Fibroblast of skin of right biceps (primary cell): Measurements from ENCODE around the gene TEKT1.
"Not testable (repeated sequence)": the region's sequence is repeated elsewhere in the genome, so short reads cannot be mapped to it uniquely, and the experiment has no call there.

Source experiments
- DNase-seq: peaks from one replicate; pipeline ENCODE4 v3.0.0-alpha.2; 2013

The TEKT1 gene

DNA sequence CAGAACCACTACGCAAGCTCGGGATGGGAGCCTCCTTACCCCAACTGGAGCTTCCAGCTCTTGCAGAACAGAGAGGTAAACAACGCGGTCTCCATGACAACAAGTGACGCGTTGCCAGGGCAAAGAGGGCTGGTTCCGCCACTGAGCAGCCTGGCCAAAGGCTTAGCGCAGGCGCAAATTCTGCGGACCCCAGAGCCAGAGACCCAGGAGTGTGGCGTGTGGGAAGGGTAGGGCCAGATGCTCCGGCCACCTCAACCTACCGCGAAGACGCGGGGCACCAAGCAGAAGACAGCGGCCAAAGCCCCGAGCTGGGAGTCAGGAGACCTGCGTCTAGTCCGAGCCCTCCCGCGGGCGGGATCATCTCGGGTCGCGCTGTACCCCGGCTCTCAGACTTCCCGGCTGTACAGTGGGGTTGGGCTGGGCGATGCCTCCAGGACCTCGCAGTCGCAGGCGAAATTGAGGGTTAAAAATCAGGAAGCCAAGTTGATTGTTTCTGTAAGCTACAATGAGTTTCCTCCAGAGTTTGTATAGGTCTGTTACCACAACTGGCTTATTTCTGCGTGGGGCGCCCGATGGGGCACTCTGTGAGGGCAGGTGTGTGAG lies at the start of gene TEKT1:
TEKT1 (minus strand) TSS at position 69 of the 603 bp plus-strand sequence. CDS start 1,353 bp downstream, outside the sequence.
- peak; percentile 39 for DNase-seq

DNA sequence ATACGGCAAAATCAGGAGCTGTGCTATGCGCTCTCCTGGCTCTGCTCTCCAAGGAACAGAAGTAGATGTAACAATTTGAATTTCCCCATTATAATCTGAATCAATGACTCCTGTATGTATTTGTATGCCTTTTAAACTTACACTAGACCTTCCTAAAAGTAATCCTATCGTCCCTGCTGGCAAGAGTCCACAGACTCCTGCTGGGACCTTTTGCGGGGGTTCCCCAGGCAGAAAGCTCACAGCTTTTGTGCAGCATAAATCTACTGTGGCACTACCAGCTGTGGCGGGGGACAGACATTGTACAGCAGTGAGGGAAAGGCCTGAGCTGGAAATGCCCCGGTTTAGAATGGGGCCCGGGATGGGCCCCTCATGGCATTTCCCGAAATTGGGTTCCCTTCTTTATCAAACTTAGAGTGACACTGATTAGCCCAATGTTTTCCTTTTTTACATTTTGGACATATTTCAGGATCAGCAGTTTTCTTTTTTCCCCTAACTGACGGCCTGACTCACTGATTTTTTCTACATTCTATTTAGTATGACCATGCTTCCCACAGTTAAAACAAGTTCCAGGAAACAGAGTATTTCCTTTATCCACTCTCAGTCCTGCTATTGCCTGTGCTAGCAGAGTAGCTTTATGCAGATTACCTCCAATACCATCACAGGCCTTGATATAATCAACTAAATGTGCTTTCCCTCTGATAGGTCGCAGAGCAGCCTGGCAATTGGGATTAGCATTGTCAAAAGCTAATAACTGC lies 47.9 kb upstream of the TEKT1 start:
- DNase-seq = not testable (repeated sequence)

DNA sequence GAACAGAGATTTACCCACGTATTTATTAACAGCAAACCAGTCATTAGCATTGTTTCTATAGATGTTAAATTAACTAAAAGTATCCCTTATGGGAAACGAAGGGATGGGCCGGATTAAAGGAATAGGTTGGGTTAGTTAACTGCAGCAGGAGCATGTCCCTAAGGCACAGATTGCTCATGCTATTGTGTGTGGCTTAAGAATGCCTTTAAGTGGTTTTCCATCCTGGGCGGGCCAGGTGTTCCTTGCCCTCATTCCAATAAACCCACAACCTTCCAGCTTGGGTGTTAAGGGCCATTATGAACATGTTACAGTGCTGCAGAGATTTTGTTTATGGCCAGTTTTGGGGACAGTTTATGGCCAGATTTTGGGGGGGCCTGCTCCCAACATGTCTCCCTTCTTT lies 43.7 kb upstream of the TEKT1 start:
- DNase-seq = not testable (repeated sequence)

DNA sequence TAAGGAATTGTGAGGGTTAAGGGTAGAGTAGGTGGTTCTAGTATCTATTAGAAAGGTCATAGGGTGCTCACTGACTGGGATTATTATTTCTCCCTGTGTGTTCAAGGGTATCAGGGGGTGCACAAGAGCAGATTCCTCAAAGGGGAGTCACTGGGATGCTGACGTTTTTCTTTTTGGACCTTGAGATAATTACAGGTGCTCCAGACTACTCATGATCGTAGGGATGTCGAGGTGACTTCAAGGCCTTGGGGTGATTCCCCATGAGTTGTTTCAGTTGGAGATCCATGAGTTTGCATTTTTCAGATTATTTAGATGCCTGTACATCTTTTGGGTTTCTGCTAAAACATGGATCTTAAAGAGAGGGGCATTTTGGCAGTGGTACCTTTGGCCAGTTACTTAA lies 41.4 kb upstream of the TEKT1 start:
- no peak for DNase-seq

DNA sequence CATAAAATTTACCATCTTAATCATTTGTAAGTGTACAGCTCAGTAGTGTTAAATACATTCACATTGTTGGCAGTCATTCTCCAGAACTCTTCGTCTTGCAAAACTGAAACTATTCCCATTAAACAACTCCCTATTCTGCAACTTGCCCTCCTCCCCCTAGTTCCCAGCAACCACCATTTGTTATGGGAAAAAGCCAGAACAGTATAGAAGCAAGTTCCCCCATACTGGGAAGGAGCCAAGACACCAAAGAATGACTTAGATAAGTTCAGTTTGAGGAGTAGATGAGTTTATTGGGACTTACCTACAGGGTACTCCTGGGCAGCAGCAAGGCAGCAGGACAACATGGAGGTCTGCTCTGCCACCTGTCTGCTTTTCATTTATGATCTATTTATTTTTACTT lies 39.3 kb upstream of the TEKT1 start:
- DNase-seq = no peak

DNA sequence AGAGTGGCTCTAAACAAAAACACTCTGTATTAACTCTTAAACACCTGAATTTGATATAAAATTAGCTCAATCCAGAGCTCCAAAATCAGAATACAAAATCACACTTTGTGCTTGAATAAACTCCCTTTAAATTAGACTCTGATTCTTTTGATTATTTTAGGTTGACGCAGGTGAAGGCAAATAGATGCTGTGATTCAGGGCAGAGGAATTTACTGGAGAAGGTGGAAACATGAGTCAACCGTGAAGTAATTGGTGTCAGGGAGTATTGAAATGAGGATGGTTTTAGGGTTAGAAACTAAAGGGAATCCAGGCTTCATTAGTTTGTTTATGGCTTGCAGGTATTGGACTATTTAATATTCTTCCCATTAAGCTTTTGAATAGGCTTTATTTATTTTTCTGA lies 37.1 kb upstream of the TEKT1 start:
- DNase-seq = no peak

DNA sequence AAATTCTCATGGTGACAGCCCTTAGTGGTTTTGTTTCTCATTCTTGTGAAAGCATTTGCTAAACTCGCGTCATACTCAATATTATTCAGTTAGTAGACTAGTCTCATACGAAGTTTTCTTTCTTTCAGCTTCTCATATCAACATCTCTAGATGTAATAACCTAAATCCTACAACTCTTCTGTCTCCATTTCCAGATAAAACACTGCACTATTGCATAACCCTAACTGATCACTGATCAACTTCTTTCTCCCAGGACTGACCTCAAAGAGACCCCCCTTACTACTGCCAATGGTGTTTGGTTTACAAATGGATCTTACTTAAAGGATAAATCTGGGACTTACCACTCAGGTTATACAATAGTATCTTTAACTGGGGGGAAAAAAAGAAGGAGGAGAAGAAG lies 36.3 kb upstream of the TEKT1 start:
- DNase-seq = no peak

DNA sequence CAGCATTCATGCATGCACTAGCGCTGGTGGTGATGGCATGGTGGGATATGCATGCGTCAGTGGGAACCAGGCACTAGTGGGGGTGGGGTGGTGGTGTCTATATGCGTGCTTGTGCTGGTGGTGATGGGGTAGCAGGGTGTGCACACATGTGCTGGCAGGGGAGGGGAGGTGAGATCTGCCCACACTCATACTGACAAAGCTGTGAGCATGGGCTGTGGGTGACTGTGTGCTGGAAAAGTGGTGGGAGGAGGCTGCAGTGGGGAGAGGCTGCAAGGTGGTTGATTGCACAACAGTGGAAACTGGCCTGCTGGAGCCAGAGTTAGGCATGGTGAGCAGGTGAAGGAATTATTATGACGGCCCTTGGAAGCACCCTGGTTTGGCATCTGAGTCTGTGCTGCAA lies 31.3 kb upstream of the TEKT1 start:
- DNase-seq = no peak

DNA sequence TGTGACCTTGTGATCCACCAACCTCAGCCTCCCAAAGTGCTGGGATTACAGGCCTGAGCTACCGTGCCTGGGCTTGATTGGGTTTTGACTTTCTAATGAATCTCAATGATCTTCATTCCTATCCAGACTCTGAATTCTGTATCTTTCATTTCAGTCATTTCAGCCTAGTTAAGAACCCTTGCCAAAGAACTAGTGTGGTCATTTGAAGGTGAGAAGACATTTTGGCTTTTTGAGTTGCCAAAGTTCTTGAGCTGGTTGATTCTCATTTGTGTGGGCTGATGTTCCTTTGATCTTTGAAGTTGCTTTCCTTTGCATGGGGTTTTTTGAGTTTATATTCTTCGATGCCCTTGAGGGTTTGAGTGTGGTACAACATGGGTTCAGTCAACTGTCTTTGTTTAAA lies 30.6 kb upstream of the TEKT1 start:
- no peak for DNase-seq

DNA sequence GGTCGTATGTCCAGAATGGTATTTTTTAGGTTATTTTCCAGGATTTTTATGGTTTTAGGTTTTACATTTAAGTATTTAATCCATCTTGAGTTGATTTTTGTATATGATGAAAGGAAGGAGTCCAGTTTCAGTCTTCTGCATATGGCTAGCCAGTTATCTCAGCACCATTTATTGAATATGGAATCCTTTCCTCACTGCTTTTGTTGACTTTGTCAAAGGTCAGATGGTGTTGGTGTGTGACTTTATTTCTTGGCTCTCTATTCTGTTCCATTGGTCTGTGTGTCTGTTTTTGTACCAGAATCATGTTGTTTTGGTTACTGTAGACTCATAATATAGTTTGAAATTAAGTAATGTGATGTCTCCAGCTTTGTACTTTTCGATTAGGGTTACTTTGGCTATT lies 26.4 kb upstream of the TEKT1 start:
- no peak for DNase-seq

DNA sequence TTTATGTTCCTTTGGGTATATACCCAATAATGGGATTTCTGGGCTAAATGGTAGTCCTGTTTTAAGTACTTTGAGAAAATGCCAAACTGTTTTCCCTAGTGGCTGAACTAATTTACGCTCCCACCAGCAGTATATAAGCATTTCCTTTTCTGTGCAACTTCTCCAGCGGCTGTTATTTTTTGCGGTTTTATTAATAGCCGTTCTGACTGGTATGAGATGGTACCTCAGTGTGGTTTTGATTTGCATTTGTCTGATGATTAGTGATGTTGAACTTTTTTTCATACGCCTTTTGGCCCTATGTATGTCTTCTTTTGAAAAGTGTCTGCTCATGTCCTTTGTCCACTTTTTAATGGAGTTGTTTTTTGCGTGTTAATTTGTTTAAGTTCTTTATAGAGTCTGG lies 25.8 kb upstream of the TEKT1 start:
- DNase-seq = no peak

DNA sequence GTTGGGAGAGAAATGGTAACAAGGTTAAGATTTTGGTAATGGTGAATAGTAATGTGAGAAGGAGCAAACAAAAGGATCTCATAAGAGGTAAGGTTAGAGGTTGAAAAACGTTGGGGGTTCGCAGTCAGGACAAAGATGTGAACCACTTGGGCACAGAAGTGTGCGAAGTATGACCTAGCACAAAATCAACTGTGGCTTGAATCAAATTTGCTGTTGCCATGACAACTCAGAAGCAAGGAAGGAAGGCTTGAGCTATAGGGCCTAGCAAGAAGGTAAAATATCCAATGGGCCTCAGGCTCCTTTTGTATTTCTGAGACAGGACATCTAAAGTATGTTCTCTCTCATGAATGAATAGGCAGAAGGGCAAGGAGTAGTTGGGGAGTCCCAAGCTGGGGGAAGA lies 24.5 kb upstream of the TEKT1 start:
- no peak for DNase-seq

DNA sequence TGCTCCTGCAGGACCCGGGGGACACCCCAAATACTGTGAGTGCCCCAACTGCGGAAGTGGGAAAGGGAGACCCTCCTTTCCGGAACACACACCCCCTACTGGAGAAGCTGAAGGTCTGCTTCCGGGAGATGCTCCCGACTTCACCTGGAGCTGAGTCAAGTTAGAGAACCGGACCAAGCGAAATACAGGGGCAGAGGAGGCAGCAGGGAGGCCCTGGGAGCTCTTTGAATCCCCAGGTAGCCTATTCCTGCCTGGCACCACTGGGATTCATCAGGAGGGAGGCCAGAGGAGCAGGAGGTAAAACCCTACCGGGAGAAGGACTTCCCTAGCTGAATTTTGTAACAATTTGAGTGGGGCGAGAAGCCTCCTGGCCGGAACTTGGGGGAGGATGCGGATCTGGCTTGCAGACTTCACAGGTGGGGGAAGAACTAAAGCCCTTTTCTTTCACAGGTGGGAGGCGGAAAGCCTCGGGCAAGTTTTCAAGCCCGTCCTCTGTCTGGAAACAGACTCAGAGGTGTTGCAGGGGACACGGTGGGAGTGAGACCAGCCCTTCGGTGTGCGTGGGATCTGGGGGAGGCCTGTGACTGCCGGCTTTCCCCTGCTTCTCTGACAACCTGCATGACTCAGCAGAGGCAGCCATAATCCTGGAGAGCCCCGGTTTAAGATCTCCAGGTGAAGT lies 22.4 kb upstream of the TEKT1 start:
- DNase-seq = no peak

DNA sequence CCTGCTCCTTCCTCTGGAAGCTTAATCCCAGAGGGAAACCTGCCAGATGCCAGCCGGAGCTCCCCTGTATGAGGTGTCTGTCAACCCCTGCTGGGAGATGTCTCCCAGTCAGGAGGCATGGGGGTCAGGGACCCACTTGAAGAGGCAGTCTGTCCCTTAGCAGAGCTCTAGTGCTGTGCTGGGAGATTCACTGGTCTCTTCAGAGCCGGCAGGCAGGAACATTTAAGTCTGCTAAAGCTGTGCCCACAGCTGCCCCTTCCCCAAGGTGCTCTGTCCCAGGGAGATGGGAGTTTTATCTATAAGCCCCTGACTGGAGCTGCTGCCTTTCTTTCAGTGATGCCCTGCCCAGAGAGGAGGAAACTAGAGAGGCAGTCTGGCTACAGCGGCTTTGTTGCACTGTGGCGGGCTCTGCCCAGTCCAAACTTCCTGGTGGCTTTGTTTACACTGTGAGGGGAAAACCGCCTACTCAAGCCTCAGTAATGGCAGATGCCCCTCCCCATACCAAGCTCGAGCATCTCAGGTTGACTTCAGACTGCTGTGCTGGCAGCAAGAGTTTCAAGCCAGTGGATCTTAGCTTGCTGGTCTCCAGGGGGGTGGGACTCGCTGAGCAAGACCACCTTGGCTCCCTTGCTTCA lies 17.1 kb upstream of the TEKT1 start:
- DNase-seq = not testable (repeated sequence)

DNA sequence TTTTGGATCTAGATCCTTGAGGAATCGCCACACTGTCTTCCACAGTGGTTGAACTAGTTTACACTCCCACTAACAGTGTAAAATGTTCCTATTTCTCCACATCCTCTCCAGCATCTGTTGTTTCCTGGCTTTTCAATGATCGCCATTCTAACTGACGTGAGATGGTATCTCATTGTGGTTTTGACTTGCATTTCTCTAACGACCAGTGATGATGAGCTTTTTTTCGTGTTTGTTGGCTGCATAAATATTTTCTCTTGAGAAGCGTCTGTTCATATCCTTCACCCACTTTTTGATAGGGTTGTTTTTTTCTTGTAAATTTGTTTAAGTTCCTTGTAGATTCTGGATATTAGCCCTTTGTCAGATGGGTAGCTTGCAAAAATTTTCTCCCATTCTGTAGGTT lies 14.6 kb upstream of the TEKT1 start:
- not testable (repeated sequence) for DNase-seq

DNA sequence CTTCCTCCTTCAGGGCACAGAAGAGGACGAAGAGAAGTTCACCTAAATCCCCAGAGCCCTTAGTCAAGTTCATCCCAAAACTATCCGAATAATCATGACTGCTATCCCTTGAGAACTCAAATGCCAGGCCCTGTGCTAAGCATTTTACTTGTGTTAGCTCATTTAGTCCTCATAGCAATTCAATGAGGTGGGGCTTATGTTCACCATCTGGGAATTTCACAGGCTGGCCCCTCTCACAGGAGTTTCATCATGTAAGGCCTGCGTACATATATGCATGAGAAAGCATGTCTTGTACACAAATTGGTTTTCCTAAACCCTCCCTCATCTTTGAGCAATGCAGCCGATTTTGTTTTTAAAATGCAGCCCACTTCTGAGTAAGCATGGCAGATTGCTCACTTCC lies 12.9 kb upstream of the TEKT1 start:
- DNase-seq = peak; percentile 49

DNA sequence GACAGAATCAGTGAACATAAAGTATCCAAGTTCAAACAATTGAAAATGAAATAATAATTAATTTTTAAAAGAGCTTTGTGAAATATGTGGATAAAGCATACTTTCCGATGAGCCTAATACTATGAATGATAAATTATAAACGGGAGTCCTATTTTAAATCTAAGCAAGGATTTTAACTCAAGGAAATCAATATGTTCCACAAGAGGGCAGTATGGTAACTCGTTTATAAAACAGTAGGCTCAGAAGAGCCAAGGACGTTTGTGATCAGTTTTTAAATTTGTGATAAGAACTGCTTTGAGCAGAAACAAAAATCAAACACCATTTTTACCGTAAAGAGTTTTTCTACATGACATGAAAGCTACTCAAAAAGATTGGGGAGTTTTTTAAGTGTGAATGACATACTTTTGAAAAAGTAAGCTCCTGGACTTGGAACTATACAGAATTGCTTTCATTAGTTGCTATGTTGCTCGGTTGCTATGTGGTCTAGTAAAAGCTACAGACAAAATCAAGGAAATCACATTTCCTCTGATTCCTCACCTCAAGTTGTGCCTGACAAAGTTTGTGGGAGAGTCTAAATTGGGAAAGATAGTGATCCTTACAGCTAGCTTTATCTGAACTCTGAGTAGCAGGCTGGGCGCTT lies 11.8 kb upstream of the TEKT1 start:
- DNase-seq = peak; percentile 39

DNA sequence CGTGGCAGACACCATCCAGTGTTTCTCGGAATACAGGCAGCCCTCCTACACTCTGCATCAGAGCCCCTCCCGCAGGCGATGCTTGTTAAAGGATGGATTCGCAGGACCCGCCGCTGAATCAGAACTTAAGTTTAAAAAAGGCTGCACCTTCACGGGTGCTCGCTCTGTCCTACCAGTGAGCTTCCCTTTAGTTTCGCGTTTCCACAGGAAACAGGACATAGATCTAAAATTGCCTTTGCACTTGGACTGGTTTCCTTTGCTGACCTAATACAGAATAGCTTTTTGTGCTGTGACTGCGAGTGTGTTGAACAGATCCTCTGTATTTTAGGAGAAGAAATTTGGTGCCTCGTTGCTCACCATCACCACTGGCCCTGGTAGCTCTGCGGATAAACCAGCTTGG lies 10.2 kb upstream of the TEKT1 start:
- not testable (repeated sequence) for DNase-seq

DNA sequence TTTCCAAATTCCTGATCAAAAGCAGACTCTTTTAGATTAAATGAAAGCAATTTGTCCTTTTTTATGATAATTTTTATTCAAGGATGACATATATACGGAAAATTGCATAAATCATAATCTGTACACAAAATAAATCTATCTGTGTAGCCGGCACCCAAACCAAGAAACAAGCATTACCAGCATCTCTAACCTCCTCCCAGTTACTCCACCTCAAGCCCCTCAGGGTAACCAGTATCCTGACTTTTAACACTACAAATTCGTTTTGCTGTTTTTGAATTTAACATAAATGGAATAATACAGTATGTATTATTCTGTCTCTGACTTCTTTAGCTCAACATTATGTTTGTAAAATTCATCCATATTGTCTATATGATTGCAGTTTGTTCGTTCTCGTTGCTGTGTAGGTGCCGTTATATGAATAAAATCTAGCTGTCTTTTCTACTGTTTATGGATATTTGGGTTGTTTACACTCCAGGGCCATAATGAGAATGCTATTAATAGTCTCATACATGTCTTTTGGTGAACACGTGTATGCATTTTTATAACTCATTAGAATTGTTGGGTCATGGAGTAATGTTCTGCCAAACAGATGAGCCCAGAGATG lies 1.0 kb downstream of the TEKT1 start:
- no peak for DNase-seq

DNA sequence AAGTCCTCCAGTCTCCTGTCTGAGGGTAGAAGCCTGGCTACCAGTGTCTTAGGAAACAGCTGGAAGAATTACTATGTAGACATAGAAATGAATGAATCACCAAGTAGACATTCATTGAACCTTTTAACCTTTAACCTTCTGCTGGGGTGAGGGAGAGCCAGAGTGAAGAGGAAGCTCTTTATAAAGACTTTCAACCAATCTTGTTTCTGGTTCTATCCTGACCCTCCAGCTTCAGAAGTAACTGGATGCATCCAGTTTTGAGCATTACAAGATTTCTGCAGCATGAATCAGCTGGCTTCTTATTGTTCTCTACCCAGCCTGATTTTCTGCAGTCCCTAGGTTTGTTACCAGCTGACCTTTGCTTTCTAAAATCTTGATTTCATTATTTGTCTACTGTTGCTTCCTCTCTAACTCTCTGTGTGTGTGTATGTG lies 8.5 kb downstream of the TEKT1 start:
- DNase-seq = peak; percentile 31

DNA sequence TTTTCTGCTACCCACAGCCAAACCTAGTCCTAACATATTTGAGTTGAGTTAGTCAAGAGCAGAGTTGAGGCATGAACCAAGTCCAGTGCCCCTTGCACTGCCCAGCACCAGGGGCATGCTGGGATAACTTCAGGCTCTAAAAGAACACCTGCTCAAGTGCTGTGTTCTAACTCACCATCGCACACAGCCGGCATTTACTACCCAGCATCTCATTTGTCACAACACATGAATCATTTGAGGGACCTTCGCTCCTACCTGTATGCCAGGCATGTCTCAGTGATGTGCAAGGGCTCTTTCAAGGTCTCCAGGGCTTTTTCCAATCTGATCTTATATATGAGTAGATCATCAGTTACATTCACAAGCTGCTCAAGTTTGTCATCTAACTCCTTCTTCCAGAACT lies 12.6 kb downstream of the TEKT1 start:
- DNase-seq = no peak

DNA sequence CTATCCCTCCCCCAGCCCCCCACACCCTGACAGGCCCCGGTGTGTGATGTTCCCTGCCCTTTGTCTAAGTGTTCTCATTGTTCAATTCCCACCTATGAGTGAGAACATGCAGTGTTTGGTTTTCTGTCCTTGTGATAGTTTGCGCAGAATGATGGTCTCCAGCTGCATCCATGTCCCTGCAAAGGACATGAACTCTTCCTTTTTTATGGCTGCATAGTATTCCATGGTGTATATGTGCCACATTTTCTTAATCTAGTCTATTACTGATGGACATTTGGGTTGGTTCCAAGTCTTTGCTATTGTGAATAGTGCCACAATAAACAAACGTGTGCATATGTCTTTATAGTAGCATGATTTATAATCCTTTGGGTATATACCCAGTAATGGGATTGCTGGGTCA lies 15.2 kb downstream of the TEKT1 start:
- DNase-seq = not testable (repeated sequence)

DNA sequence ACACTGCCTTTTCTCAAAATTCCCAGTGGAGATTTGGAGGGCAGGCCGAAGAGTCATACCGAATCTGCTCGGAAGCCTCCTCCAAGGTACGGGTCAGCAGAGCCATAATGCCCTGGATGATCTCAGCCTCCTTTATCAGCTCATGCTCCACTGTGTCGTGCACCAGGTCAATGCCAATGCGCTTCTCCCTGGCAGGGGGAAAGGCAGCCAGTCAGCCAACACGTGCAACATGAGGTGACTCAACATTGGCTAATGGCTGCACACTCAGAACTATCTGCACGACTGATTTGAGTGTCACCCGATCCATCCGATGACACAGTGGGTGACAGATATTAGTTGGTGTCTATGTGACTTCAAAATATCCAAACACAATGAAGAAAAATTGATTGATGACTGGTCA lies 15.8 kb downstream of the TEKT1 start:
- no peak for DNase-seq
